Measurements from ENCODE around the gene MCM3.

MCM3 gene

DNA sequence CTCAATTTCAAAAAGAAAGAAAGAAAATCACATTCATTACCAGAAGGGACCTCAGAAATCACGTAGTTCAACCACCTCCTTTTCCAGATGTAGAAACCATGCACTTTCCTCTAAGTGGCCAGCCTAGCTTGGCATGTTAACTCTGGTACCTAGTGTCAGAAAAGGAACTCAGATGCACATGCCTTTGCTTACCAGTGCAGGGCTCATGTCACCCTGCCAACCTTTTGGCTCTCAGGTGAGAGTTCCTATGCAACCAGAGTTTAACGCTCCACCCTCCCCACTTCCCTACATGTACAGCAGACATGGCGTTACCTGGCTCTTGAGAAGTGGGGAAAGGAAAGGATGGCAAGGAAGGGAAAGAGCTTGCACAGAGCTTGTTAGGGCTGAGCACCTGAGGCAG lies 23.9 kb downstream of the MCM3 start:
- TF ChIP-seq EZH2phosphoT487 (IDR thresholded peaks at IDR 0.05; ENCODE audit: low read depth), result no peak
- TF ChIP-seq, protein P1, sequence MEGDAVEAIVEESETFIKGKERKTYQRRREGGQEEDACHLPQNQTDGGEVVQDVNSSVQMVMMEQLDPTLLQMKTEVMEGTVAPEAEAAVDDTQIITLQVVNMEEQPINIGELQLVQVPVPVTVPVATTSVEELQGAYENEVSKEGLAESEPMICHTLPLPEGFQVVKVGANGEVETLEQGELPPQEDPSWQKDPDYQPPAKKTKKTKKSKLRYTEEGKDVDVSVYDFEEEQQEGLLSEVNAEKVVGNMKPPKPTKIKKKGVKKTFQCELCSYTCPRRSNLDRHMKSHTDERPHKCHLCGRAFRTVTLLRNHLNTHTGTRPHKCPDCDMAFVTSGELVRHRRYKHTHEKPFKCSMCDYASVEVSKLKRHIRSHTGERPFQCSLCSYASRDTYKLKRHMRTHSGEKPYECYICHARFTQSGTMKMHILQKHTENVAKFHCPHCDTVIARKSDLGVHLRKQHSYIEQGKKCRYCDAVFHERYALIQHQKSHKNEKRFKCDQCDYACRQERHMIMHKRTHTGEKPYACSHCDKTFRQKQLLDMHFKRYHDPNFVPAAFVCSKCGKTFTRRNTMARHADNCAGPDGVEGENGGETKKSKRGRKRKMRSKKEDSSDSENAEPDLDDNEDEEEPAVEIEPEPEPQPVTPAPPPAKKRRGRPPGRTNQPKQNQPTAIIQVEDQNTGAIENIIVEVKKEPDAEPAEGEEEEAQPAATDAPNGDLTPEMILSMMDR (IDR thresholded peaks at IDR 0.05; ENCODE audit: low read depth, low read length), result no peak
- Histone ChIP-seq H3K9me3 (ENCODE audit: insufficient read depth, low read length) (no peaks in the 10 kb centered on the region), H3K4me3 (ENCODE audit: low read length) (no peak overlapping the region), H3K79me2 (ENCODE audit: low read length) (no peaks in the 10 kb centered on the region), H2AFZ (ENCODE audit: low read depth, low read length) (no peak overlapping the region), H4K20me1 (ENCODE audit: insufficient read depth, low read length) (peaks cover 19% of the 10 kb centered on the region), H3K9ac (ENCODE audit: low read length) (no peak overlapping the region), H3K36me3 (replicated peaks; ENCODE audit: low read depth, low read length) (peaks cover 52% of the 10 kb centered on the region), H3K27ac (ENCODE audit: low read length) (no peak overlapping the region), H3K4me2 (ENCODE audit: low read length) (no peak overlapping the region), H3K4me1 (ENCODE audit: low read length) (0 out of 2 replicates have a peak, but pooled peaks cover under 1% of the 10 kb centered on the region), H3K27me3 (ENCODE audit: low read depth, low read length) (no peaks in the 10 kb centered on the region)

DNA sequence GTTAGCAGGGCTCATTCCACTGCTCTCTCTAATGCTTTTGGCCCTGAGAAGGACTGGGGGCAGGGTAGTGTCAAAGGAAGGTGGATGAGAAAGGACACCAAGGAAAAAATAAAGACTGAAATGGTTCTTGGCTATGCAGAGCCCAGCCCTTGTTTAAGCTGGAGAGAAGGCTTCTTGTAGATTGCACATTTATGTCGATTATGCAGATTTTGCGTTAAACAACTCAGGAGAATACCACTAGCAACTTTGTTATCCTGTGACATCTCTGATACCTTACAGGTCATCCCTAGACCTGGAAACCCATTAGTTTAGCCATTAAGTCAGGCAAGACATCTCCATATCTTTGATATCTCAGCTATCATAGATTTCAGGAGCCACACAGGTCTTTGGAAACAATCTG lies 29.1 kb downstream of the MCM3 start:
- no peaks in the 10 kb centered on the region for H4K20me1 ChIP-seq (ENCODE audit: insufficient read depth, low read length)
- H3K36me3 ChIP-seq (replicated peaks; ENCODE audit: low read depth, low read length), result peaks cover under 1% of the 10 kb centered on the region
- H3K4me3 ChIP-seq (ENCODE audit: low read length), result no peak overlapping the region
- H3K27ac ChIP-seq (ENCODE audit: low read length), result no peak overlapping the region
- H3K79me2 ChIP-seq (ENCODE audit: low read length), result no peaks in the 10 kb centered on the region
- TF ChIP-seq, protein P1 (IDR thresholded peaks at IDR 0.05; ENCODE audit: low read depth, low read length), result no peak
- TF ChIP-seq EZH2phosphoT487 (IDR thresholded peaks at IDR 0.05; ENCODE audit: low read depth), result no peak
- H3K9ac ChIP-seq (ENCODE audit: low read length), result no peak overlapping the region
- peaks cover 24% of the 10 kb centered on the region for H3K4me1 ChIP-seq (ENCODE audit: low read length)
- no peaks in the 10 kb centered on the region for H3K9me3 ChIP-seq (ENCODE audit: insufficient read depth, low read length)
- no peak overlapping the region for H2AFZ ChIP-seq (ENCODE audit: low read depth, low read length)
- peaks cover 30% of the 10 kb centered on the region for H3K27me3 ChIP-seq (ENCODE audit: low read depth, low read length)
- H3K4me2 ChIP-seq (ENCODE audit: low read length), result no peak overlapping the region; the same call in 1 of the 2 replicates

DNA sequence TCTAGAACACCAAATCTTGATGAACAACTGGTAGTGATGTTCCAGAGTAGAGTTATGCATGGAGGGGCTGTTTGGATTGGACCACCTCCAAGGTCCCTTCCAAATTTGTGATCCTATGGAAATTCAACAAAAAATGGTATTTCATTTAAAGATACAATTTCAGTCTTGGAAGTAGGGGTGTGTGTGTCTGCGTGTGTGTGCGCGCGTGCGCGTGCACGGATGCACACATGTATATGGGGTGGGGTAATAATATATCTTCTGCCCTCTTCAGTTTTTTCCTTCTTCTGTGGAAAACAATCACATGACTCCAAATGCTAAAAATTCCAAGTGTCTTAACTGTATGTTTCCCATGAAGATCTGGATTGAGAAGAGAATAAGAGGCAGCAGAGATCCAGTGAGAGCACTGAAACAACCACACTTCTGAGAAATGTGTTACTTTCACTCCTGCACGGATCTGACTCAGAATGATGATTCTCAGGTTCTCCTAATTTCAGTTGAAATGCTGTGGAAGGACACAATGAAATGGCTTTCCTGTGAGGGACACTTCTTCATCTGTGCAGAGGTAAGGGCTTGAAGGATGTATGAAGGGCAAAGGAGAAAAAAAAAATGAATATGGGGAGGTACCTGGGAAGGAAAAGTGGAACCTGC lies 29.7 kb downstream of the MCM3 start:
- TF ChIP-seq EZH2phosphoT487 (IDR thresholded peaks at IDR 0.05; ENCODE audit: low read depth), result no peak
- TF ChIP-seq, protein P1 (IDR thresholded peaks at IDR 0.05; ENCODE audit: low read depth, low read length), result no peak
- H3K36me3 ChIP-seq (replicated peaks; ENCODE audit: low read depth, low read length), result no peaks in the 10 kb centered on the region
- peak overlapping the region; percentile 9; the same call in 1 of the 2 replicates for H3K4me2 ChIP-seq (ENCODE audit: low read length)
- H3K79me2 ChIP-seq (ENCODE audit: low read length), result no peaks in the 10 kb centered on the region
- peaks cover 33% of the 10 kb centered on the region for H3K27me3 ChIP-seq (ENCODE audit: low read depth, low read length)
- H3K27ac ChIP-seq (ENCODE audit: low read length), result no peak overlapping the region
- H3K4me1 ChIP-seq (ENCODE audit: low read length), result peaks cover 28% of the 10 kb centered on the region
- no peaks in the 10 kb centered on the region for H4K20me1 ChIP-seq (ENCODE audit: insufficient read depth, low read length)
- H3K9ac ChIP-seq (ENCODE audit: low read length), result no peak overlapping the region
- no peaks in the 10 kb centered on the region for H3K9me3 ChIP-seq (ENCODE audit: insufficient read depth, low read length)
- H2AFZ ChIP-seq (ENCODE audit: low read depth, low read length), result no peak overlapping the region
- no peak overlapping the region for H3K4me3 ChIP-seq (ENCODE audit: low read length)

DNA sequence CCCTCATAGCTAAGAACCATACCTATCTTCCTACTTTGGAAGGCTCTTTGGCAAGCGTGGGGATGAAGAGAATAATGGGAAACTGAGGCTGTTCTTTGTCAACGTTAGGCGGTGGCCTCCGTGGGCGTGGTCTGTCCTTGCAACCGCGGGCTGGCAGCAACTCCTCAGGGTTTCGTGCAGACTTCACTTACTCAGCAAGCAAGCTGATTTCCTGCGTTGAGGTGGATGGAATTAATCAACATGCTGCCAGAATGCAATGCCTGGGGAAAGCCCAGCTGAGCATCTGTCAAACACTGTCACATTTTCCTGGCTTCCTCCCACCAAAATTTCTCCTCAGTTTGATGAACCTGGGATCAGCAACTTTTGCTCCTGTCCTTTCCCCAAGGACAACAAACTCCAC lies 31.0 kb downstream of the MCM3 start:
- Histone ChIP-seq H3K27me3 (ENCODE audit: low read depth, low read length) (peaks cover 45% of the 10 kb centered on the region), H3K79me2 (ENCODE audit: low read length) (no peaks in the 10 kb centered on the region), H3K27ac (ENCODE audit: low read length) (no peak overlapping the region), H3K4me2 (ENCODE audit: low read length) (no peak overlapping the region), H3K4me1 (ENCODE audit: low read length) (peaks cover 28% of the 10 kb centered on the region), H2AFZ (ENCODE audit: low read depth, low read length) (no peak overlapping the region), H3K36me3 (replicated peaks; ENCODE audit: low read depth, low read length) (no peaks in the 10 kb centered on the region), H3K9me3 (ENCODE audit: insufficient read depth, low read length) (no peaks in the 10 kb centered on the region), H3K4me3 (ENCODE audit: low read length) (no peak overlapping the region), H3K9ac (ENCODE audit: low read length) (no peak overlapping the region), H4K20me1 (ENCODE audit: insufficient read depth, low read length) (no peaks in the 10 kb centered on the region)
- no peak for TF ChIP-seq EZH2phosphoT487 (IDR thresholded peaks at IDR 0.05; ENCODE audit: low read depth)
- TF ChIP-seq, protein P1 (IDR thresholded peaks at IDR 0.05; ENCODE audit: low read depth, low read length), result no peak

Data from OCI-LY3 (cell line).